GM04503 (cell line): Measurements from ENCODE around the gene PPEF1.
"Not testable (repeated sequence)": the region's sequence is repeated elsewhere in the genome, so short reads cannot be mapped to it uniquely, and the experiment has no call there.

ENCODE experiments used
- DNase-seq: peaks from one replicate; pipeline ENCODE4 v3.0.0-alpha.2; 2012; ENCODE audit warnings: low read depth

The PPEF1 gene

GRCh38 chrX:18701621-18702361 lies 5.7 kb upstream of the PPEF1 start:
- no peak for DNase-seq

DNA sequence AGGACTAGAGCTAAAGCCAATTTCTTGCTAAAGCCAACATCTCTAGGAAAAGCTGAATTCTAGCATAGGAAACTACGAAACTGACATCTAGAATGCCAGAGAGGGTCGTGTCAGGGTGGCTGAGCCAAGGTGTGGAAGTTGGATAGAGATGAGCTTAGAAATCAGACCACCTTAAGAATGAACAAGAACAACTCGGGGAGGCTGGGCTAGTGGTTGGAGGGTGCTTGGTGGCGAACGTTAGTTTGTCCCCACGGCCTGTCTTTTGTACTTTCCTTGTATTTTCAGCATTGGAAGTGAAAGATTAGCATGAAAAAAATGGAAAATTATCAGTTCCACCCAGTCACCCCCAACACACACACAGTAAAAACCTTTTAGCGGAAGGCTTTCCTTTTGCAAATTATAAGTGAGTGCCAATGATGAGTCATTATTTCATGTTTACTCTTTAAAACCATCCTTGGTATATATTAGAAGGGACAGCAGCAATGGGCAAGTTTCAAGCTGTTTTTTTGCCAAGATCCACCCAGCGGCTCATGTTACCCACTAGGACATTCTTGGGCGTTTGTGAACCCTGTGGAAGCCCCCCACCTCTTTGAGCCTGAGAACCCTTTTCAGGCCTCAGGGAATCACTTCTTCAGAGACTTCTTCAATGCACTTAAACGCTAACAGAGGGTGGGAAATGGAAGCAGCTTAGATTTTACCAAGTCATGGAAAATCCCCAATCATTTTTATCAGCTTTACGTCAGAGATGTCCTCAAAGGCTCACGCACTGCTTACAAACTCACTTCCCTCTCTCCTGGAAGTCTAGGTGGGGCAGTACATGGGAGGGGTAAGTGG lies 4.9 kb upstream of the PPEF1 start:
- no peak for DNase-seq

GRCh38 chrX:18709833-18710232 lies 2.4 kb downstream of the PPEF1 start:
- no peak for DNase-seq

- no peak for DNase-seq
These were observed 7.5 kb downstream of the PPEF1 start for GRCh38 chrX:18714910-18715309.

GRCh38 chrX:18719852-18720251 lies 12.4 kb downstream of the PPEF1 start:
- no peak for DNase-seq

- no peak for DNase-seq
These were observed 14.4 kb downstream of the PPEF1 start for GRCh38 chrX:18721683-18722499.

DNA sequence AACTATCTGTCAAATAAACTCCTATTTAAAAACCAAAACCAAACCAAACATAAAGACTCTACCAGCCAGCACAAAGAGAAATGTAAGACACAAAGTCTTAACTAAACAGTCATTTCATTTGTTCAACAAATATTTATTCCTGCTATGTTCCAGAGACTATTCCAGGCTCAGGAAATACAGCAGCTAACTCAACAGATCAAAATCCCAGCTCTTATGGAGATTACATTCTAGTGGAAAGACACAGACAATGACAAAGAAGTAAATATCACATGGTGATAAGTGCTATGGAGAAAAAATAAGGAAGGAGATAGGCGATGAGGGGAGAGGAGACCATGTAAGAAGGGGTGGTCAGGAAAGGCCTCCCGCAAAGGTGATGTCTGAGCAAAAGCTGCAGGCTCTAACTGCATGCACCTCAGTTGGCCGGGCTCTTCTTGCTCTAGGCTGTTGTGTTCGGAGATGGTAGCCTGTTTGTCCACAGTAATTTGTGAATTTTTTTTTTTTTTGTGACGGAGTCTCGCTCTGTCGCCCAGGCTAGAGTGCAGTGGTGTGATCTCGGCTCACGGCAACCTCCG lies 15.1 kb downstream of the PPEF1 start:
- no peak for DNase-seq

GRCh38 chrX:18725310-18725943 lies 18.0 kb downstream of the PPEF1 start:
- DNase-seq = no peak

- no peak for DNase-seq
These were observed 25.8 kb downstream of the PPEF1 start for GRCh38 chrX:18733287-18733686.

- DNase-seq = not testable (repeated sequence)
These were observed 32.2 kb downstream of the PPEF1 start for GRCh38 chrX:18739609-18740008.

DNA sequence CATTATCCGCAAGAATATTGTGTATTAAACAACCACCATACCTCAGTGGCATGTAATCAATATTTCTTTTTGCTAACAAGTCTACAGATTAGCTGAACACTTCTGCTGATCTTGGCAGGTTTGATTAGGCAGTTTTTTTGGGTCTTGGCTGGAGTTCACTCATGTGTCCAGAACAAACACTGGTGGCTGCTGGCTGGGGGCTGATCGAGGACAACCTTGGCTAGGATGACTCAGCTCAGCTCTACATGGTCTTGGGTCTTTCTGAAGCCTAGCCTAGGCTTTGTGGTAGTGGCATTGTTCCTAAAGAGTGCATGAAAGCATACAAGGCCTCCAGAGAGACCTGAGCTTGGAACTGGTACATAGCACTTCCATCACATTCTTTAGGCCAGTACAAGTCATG lies 41.1 kb downstream of the PPEF1 start:
- no peak for DNase-seq

DNA sequence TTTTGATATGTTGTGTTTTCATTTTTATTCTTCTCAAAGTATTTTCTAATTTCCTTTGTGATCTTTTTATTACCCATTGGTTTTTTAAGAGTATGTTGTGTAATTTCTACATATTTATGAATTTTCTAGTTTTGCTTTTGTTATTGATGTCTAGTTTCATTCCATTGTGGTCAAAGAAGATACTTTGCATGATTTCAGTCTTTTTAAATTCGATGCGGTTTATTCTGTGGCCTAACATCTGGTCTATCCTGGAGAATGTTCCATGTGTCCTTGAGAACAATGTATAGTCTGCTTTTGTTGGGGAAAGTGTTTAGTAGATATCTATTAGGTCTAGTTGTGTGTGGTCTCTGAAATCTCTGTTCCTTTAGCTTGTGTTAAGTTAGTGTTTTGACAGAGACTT lies 46.2 kb downstream of the PPEF1 start:
- no peak for DNase-seq

GRCh38 chrX:18755651-18756050 lies 48.2 kb downstream of the PPEF1 start:
- DNase-seq = no peak

- no peak for DNase-seq
These were observed 50.8 kb downstream of the PPEF1 start for GRCh38 chrX:18757956-18758932.

DNA sequence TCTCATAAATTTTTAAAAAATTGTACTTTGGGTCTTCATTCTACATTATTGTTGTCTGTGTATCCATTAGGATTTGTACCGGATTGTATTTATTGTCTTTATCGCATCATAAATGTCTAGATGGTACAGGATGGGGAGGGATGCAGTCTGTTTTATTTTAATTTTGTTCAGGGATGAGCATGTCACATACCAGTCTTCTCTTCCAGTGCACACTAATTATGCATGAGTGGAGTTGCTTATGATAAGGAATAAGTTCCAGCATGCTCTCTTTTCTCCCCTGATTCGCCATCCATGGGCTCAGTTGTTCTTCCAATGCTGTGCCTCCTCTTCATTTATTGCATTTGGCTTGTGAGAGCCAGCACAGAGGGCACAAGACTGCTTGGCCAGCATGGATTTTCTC lies 54.3 kb downstream of the PPEF1 start:
- DNase-seq = no peak

GRCh38 chrX:18763106-18763505 lies 55.7 kb downstream of the PPEF1 start:
- not testable (repeated sequence) for DNase-seq

DNA sequence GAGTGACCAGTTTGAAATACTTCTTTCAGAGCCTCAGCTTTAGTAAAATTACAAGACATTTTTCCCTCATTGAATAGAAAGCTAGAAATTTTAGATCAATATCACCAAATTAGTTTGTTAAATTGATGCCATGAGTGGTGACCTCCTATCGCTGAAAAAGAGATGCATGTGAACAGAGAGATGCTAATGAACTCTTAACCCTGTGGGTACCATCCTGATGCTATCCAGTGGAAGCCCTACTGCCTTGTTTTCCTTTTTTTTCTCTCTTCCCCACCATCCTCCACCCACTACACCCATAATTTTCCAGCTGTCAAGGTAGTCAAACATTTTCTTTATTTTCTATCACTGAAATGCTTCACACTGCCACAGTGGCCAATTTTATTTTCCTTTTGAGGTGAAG lies 61.9 kb downstream of the PPEF1 start:
- DNase-seq = no peak

DNA sequence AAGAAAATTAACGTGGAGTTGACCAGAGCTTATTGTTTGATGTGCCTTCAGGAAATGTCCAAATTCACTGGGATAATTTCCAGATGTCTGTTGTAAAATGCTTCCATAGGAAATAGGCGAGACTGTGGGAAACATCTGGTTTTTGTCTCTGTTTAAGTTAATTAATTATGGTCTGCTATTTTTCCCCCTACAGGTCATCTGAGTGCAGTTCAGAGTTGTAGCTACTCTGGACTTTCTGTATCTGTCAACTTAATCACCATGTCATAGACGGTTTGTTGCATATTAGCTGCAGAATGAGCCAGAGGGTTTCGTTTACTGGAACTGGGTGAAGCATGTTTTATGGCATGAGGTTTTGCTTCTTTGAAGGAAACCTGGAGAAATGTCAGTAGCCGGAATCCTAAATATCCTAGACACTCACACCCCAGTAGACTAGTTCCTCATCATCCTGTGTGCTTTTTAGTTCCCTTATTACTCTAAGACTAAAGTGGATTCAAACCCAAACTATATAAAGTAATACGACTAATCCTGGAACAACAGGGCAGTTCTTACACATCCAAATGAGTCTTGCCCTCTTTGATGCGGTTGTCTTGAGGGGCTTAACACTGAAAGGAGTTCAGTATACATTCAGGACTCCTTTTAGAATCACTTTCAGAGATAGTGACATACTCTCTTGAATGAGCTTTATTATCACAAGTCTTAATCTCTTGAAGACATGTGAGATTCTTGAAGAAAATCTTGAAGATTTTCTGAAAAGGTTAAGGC lies 62.5 kb downstream of the PPEF1 start:
- no peak for DNase-seq

GRCh38 chrX:18789916-18790315 lies 82.5 kb downstream of the PPEF1 start:
- DNase-seq = no peak

- DNase-seq = no peak
These were observed 85.4 kb downstream of the PPEF1 start for GRCh38 chrX:18792828-18793227.
